Endodermal cell (in vitro differentiated cells): ENCODE measurements around the gene CHN1. TPM values are rescaled to one million over a fixed set of nuclear protein-coding genes. Genes with fewer than 3 reads are reported as not detected.

Experiments used
- DNase-seq: peaks from one replicate; pipeline ENCODE4 v3.0.0-alpha.2; 2017
- H3K27ac ChIP-seq: 2 replicates; pipeline ENCODE4 v1.5.1; 2013; ENCODE audit warnings: mild to moderate bottlenecking, low read depth, low read length, moderate library complexity
- H3K27me3 ChIP-seq: 2 replicates; pipeline ENCODE4 v1.6.1; 2013; ENCODE audit warnings: mild to moderate bottlenecking, low read length, moderate library complexity; ENCODE audit not compliant: insufficient read depth, control insufficient read depth, poor library complexity, severe bottlenecking
- H3K36me3 ChIP-seq: 2 replicates; pipeline ENCODE4 v1.7.0; 2013; ENCODE audit warnings: mild to moderate bottlenecking, low read length, moderate library complexity; ENCODE audit not compliant: control insufficient read depth, insufficient read depth
- H3K4me1 ChIP-seq: one replicate; pipeline ENCODE4 v1.7.0; 2013; ENCODE audit warnings: low read length; ENCODE audit not compliant: control insufficient read depth, insufficient read depth
- H3K4me3 ChIP-seq: 2 replicates; pipeline ENCODE4 v1.5.1; 2013; ENCODE audit warnings: mild to moderate bottlenecking, low read length, moderate library complexity
- H3K9ac ChIP-seq: 2 replicates; pipeline ENCODE4 v1.6.1; 2013; ENCODE audit warnings: mild to moderate bottlenecking, low read length, moderate library complexity; ENCODE audit not compliant: poor library complexity, severe bottlenecking; ENCODE audit errors: extremely low read depth
- H3K9me3 ChIP-seq: 2 replicates; pipeline ENCODE4 v1.6.1; 2013; ENCODE audit warnings: mild to moderate bottlenecking, low read length, moderate library complexity; ENCODE audit not compliant: control insufficient read depth
- H3K27ac Mint-ChIP-seq: 2 replicates; pipeline ENCODE4 v1.8.0; 2020; ENCODE audit warnings: mixed read lengths
- H3K27me3 Mint-ChIP-seq: 2 replicates; pipeline ENCODE4 v1.8.0; 2021; ENCODE audit warnings: mild to moderate bottlenecking, mixed read lengths; ENCODE audit not compliant: insufficient read depth
- H3K36me3 Mint-ChIP-seq: 2 replicates; pipeline ENCODE4 v1.8.0; 2020; ENCODE audit warnings: low read depth, mixed read lengths
- H3K4me1 Mint-ChIP-seq: 2 replicates; pipeline ENCODE4 v1.8.0; 2020; ENCODE audit warnings: mixed read lengths
- H3K4me3 Mint-ChIP-seq: 2 replicates; pipeline ENCODE4 v1.8.0; 2020; ENCODE audit warnings: mild to moderate bottlenecking, moderate library complexity, mixed read lengths
- H3K9me3 Mint-ChIP-seq: 2 replicates; pipeline ENCODE4 v1.8.0; 2020; ENCODE audit warnings: mild to moderate bottlenecking, mixed read lengths
- CTCF ChIP-seq: fragments of 200-600 bp; sonication (generic); conservative IDR thresholded peaks from 2 replicates; pipeline ENCODE4 v1.5.0; 2021; ENCODE audit warnings: antibody characterized with exemption, mild to moderate bottlenecking
- WGBS, 2 experiments: methylation state at CpG; one replicate each; pipeline versions ENCODE4 v1.1.5 to v1.1.7; 2013; ENCODE audit warnings: missing lambda C conversion rate in 2 of 2, mixed read lengths in 1 of 2; ENCODE audit not compliant: insufficient coverage in 1 of 2, insufficient read length in 1 of 2; 5-methylcytosine and 5-hydroxymethylcytosine counted together
- total RNA-seq, 2 donors: library from RNA; stranded (reverse); fragmentation: NEBNext Ultra II Directional in 1 of 2; extraction: Animal tissue kit (Norgen Biotek cat#: 25700) in 1 of 2; gene quantifications; 2 replicates in 1 of 2; 3 replicates in 1 of 2; pipeline ENCODE4 v1.2.1, GENCODE V29; 2021

The CHN1 gene
- total RNA-seq, 2 donors from 2014 or later = 24.3 to 28.8 TPM

GRCh38 chr2:174919947-174920595, 85.1 kb downstream of the CHN1 start:
- H3K36me3 Mint-ChIP-seq = peaks cover 16% of the 10 kb centered on the region
- WGBS, 2 experiments = 86 to 88% methylated on average over 5 to 6 of the region's 6 CpGs
- no peak overlapping the region for H3K9ac ChIP-seq
- H3K4me3 Mint-ChIP-seq = no peak overlapping the region
- DNase-seq = no peak
- peaks cover 20% of the 10 kb centered on the region for H3K9me3 ChIP-seq
- H3K9me3 Mint-ChIP-seq = peaks cover 15% of the 10 kb centered on the region
- H3K27ac ChIP-seq = no peak overlapping the region
- no peak for TF ChIP-seq CTCF
- peaks cover 7% of the 10 kb centered on the region for H3K4me1 Mint-ChIP-seq
- no peaks in the 10 kb centered on the region for H3K27me3 ChIP-seq
- no peak overlapping the region for H3K4me3 ChIP-seq
- no peak overlapping the region for H3K27ac Mint-ChIP-seq
- H3K4me1 ChIP-seq = no peaks in the 10 kb centered on the region
- H3K36me3 ChIP-seq = peaks cover 14% of the 10 kb centered on the region
- no peaks in the 10 kb centered on the region for H3K27me3 Mint-ChIP-seq

- TF ChIP-seq CTCF = no peak
- DNase-seq = no peak
- Mint-ChIP-seq H3K27ac (no peak overlapping the region), H3K9me3 (peaks cover 9% of the 10 kb centered on the region), H3K27me3 (no peaks in the 10 kb centered on the region), H3K4me3 (no peak overlapping the region), H3K36me3 (peaks cover 21% of the 10 kb centered on the region), H3K4me1 (peaks cover 3% of the 10 kb centered on the region)
- 93 to 100% methylated on average over 1 of the region's 1 CpG for WGBS, 2 experiments
- no peaks in the 10 kb centered on the region for H3K4me1 ChIP-seq
- no peak overlapping the region for H3K4me3 ChIP-seq
- H3K9me3 ChIP-seq = peaks cover 10% of the 10 kb centered on the region
- H3K27me3 ChIP-seq = no peaks in the 10 kb centered on the region
- H3K36me3 ChIP-seq = peaks cover 8% of the 10 kb centered on the region
- no peak overlapping the region for H3K27ac ChIP-seq
- H3K9ac ChIP-seq = no peak overlapping the region
These were observed 86.2 kb downstream of the CHN1 start for GRCh38 chr2:174918886-174919526.

GRCh38 chr2:174916270-174916930, 88.8 kb downstream of the CHN1 start:
- no peaks in the 10 kb centered on the region for H3K27me3 ChIP-seq
- H3K27me3 Mint-ChIP-seq = no peaks in the 10 kb centered on the region
- H3K4me3 ChIP-seq = no peak overlapping the region
- no peak overlapping the region for H3K27ac ChIP-seq
- no peak overlapping the region for H3K27ac Mint-ChIP-seq
- peaks cover 25% of the 10 kb centered on the region for H3K36me3 Mint-ChIP-seq
- H3K9me3 Mint-ChIP-seq = peaks cover under 1% of the 10 kb centered on the region
- TF ChIP-seq CTCF = no peak
- DNase-seq = no peak
- WGBS, 2 experiments = 93% methylated on average over 2 to 3 of the region's 4 CpGs
- no peak overlapping the region for H3K9ac ChIP-seq
- peaks cover under 1% of the 10 kb centered on the region for H3K9me3 ChIP-seq
- no peaks in the 10 kb centered on the region for H3K4me1 ChIP-seq
- no peak overlapping the region for H3K4me3 Mint-ChIP-seq
- H3K4me1 Mint-ChIP-seq = peaks cover 3% of the 10 kb centered on the region
- peaks cover 5% of the 10 kb centered on the region for H3K36me3 ChIP-seq
